T-helper 17 cell (primary cell): ENCODE measurements around the gene TLDC2. TPM values are rescaled to one million over a fixed set of nuclear protein-coding genes. Genes with fewer than 3 reads are reported as not detected.

Experiments
- ATAC-seq: fragments of 150-1000 bp; cut with Tn5 transposase; 2 replicates; pipeline ENCODE4 v1.10.0; 2021; ENCODE audit warnings: mild to moderate bottlenecking, moderate library complexity
- DNase-seq, 3 donors: peaks; one replicate each; pipeline versions ENCODE4 v3.0.0 to v3.0.0-alpha.2; 2020 to 2021
- H3K9me3 ChIP-seq: one replicate; pipeline ENCODE4 v1.7.0; 2013; ENCODE audit warnings: low read length, mild to moderate bottlenecking; ENCODE audit not compliant: control insufficient read depth, poor library complexity, severe bottlenecking
- H3K27ac Mint-ChIP-seq: one replicate; pipeline ENCODE4 v1.8.0; 2022; ENCODE audit warnings: mild to moderate bottlenecking, moderate library complexity, mixed read lengths
- H3K27me3 Mint-ChIP-seq: one replicate; pipeline ENCODE4 v1.8.0; 2022; ENCODE audit warnings: mixed read lengths
- H3K36me3 Mint-ChIP-seq: one replicate; pipeline ENCODE4 v1.8.0; 2022; ENCODE audit warnings: low read depth, mixed read lengths
- H3K4me1 Mint-ChIP-seq: one replicate; pipeline ENCODE4 v1.8.0; 2022; ENCODE audit warnings: mild to moderate bottlenecking, mixed read lengths
- H3K4me3 Mint-ChIP-seq: one replicate; pipeline ENCODE4 v1.8.0; 2022; ENCODE audit warnings: mild to moderate bottlenecking, moderate library complexity, mixed read lengths
- total RNA-seq, 4 donors: library from RNA in 2 of 4; stranded (reverse) in 2 of 4; gene quantifications; one replicate each; pipeline ENCODE4 v1.2.3 and lab custom pipeline; 2022 to 2026

TLDC2 gene
- total RNA-seq, 2 donors from 2014 or later = not detected

DNA sequence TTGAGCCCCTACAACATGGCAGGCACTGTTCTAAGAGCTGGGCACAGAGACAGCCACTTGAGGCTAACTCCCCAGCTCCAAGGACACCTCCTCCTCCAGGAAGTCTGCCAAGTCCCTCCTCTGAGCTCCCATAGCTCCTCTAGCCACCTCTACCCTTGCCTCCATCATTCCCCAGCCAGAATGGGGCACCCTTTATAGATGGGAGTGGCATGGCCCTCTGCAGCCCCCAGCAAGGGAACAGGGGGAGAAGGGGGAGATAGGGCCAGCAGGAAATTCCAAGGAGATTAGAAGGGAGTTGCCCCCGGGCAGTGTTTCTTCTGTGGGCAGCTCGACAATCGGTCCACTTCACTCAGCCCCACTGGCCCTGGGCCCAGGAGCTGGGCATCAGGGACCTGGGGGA lies 19.7 kb upstream of the TLDC2 start:
- no peak overlapping the region for H3K4me3 Mint-ChIP-seq
- H3K27me3 Mint-ChIP-seq = peaks cover 4% of the 10 kb centered on the region
- H3K9me3 ChIP-seq = no peaks in the 10 kb centered on the region
- H3K4me1 Mint-ChIP-seq = peaks cover 17% of the 10 kb centered on the region
- ATAC-seq = no peak
- H3K27ac Mint-ChIP-seq = no peak overlapping the region
- peaks cover 5% of the 10 kb centered on the region for H3K36me3 Mint-ChIP-seq
- DNase-seq = no peak

DNA sequence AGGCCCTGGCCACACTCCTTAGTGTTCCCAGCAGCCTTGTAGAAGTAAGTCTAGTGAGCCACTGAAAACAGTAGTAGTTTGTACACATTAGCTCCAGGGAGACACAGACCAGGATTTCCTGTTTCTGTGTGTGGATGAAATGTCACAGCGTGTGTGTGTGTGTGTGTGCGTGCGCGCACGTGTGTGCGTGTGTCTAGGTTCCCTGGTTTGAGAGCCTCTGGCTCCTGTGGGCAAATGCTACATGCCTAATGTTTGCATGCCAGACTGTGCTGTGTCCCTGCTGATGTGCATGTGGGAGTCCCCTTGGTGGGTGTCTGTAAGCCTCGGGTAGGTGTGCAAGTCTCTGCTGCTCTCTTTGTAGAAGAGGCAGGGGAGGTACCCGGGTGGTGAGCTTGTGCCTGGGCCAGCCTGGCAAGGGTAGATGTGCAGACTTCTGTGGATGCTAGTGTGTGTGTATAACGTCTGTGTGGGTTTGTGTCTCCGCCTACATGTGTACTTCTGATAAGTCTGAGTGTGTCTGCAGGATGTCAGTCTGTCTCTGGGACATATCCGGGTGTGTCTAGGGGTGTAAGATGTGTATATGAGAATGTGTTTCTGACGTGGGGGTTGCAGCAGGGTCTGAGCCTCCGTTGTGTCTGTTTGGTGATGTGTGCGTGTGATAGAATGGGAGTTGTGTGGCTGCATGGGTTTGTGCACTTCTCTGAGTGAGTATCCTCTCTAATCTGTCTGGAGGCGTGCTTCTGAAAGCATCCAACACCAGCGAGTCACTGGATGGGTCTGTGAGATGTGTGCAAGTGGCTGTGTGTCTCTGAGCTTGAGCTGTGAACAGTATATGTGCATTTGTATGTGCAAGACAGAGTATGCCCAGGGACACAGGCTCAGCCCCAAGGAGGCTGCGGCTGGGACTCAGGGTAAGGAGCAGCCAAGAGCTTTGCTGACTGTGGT lies 19.0 kb upstream of the TLDC2 start:
- H3K9me3 ChIP-seq = no peaks in the 10 kb centered on the region
- ATAC-seq (peak; percentile 72), DNase-seq (peak in 1 of 3 donors; percentile 24)
- H3K4me3 Mint-ChIP-seq = peak overlapping the region; percentile 45
- H3K36me3 Mint-ChIP-seq = peaks cover 3% of the 10 kb centered on the region
- peaks cover 17% of the 10 kb centered on the region for H3K4me1 Mint-ChIP-seq
- peak overlapping the region; percentile 86 for H3K27ac Mint-ChIP-seq
- H3K27me3 Mint-ChIP-seq = peaks cover 12% of the 10 kb centered on the region

DNA sequence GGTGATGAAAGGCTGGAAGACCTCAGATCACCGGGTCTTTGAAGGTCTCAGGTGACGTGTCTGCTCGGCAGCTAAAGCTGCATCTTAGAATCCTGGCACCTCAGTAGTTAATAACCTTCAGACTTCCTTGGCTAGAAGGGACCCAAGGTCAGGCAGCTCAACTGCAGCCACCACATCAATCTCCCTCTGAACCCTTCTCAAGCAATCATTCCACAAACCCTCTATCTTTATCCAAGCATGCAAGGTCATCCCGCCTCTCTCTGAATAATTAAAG lies 16.7 kb upstream of the TLDC2 start:
- Mint-ChIP-seq H3K4me3 (no peak overlapping the region), H3K27me3 (peaks cover 12% of the 10 kb centered on the region), H3K36me3 (peaks cover 5% of the 10 kb centered on the region), H3K4me1 (peaks cover 17% of the 10 kb centered on the region), H3K27ac (peak overlapping the region; percentile 79)
- ATAC-seq (no peak), DNase-seq (no peak)
- H3K9me3 ChIP-seq = no peaks in the 10 kb centered on the region

DNA sequence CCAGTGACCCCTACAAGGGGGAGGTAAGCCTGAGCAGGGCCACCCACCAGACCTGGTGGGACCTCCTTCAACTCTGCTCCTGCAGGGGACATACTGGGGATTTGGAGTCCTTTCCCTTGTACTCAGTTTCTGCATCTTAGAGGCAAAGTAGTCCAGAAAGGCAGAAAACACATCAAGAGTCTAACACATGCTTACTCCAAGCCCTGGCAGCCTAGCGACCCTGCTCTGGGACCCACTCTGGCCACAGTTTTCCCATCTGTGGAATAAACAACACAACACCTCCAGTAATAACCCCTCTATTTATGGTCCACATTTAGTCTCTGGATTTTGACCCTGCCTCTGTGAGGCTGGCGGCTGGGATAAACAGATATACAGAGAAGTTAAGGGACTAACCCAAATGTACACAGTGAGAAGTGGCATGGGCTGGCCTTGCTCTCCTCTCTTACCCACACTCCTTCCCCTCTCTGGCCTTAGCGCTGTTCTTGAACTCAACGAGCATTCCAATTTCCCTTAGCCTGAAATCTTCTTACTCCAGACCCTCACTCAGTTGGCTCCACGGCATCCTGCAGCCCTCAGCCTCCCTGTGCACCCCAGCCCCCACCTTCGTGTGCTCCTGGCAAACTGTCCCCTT lies 16.1 kb upstream of the TLDC2 start:
- peak overlapping the region; percentile 12 for H3K4me3 Mint-ChIP-seq
- H3K27me3 Mint-ChIP-seq = peaks cover 14% of the 10 kb centered on the region
- ATAC-seq = no peak
- no peak for DNase-seq
- H3K4me1 Mint-ChIP-seq = peaks cover 17% of the 10 kb centered on the region
- peaks cover 5% of the 10 kb centered on the region for H3K36me3 Mint-ChIP-seq
- H3K9me3 ChIP-seq = no peaks in the 10 kb centered on the region
- peak overlapping the region; percentile 79 for H3K27ac Mint-ChIP-seq

DNA sequence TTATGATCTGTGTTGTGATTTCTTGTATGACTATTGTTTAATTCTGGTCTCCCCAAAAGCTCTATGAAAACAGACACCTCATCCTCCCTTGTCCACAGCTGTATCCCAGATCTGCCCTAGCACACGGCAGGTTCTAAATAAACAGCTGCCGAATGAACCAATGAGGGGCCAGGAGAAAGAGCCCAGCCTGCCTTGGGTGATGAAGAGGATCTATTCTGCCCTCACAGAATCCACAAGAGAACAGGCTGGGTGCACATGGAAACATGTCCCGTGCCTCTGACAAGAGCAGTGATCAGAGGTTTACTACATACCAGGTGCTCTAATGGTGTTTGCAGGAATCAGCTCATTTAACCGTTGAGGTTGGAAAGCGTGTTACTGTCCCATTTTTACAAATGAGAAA lies 15.6 kb upstream of the TLDC2 start:
- H3K27me3 Mint-ChIP-seq = peaks cover 20% of the 10 kb centered on the region

DNA sequence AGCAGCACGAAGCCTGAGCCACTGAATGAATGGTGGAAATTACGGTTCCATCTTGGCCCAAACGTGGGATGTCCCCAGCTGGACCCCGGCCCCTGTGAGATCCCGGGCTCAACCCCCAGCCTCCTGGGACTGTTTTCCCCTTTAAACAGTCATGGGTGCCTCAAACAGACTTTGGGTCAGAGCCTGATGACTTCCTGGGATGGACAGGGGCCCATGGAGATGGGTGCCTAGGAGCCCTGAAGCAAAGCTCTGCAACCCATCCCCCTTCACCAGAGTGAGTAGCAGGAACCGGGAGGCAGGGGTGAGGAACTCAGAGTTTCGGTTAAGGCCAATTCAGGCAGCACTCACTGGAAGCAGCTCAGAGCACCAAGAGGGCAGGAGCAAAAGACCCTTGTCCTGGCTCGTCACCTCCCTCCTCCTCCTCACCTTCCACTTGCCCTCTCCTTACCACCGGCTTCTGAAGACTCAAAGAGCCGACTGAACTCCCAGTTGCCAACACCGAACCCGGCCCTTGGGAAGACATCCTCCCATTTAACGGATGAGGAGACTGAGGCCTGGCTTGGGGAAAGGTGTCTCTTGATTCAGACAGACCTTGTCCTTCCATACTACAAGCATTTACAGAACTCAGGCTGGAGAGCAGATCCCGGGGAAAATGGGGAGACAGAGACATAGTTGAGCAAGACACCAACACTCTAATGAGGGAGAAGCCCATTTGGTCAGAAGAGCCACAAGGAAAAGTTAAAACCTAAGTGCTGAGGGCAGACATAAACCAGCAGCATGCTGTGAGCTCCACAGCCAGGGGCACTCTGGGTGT lies 14.9 kb upstream of the TLDC2 start:
- DNase-seq = no peak
- Mint-ChIP-seq H3K4me1 (peaks cover 22% of the 10 kb centered on the region), H3K36me3 (peaks cover 8% of the 10 kb centered on the region), H3K27me3 (peaks cover 26% of the 10 kb centered on the region), H3K4me3 (peak overlapping the region; percentile 56), H3K27ac (no peak overlapping the region)
- no peaks in the 10 kb centered on the region for H3K9me3 ChIP-seq
- no peak for ATAC-seq

More for the DNA sequence above, 15.6 kb upstream of the TLDC2 start:
- Mint-ChIP-seq H3K4me3 (no peak overlapping the region), H3K4me1 (peaks cover 21% of the 10 kb centered on the region), H3K36me3 (peaks cover 8% of the 10 kb centered on the region), H3K27ac (peak overlapping the region; percentile 79)
- H3K9me3 ChIP-seq = no peaks in the 10 kb centered on the region
- no peak for ATAC-seq
- DNase-seq = no peak

DNA sequence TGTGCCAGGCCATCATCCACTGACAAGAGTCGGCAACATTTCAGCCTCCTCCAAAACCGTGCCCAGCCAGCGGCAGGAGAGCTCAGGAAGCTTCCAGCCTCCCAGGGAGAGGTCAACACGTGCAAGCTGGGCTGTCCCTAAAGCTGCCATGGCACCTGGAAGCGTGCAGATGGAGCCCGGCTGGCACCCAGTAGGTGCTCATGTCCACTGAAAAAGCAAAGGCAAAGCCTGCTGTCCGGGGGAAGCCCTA lies 14.4 kb upstream of the TLDC2 start:
- H3K36me3 Mint-ChIP-seq = peaks cover 8% of the 10 kb centered on the region
- DNase-seq (no peak), ATAC-seq (no peak)
- H3K9me3 ChIP-seq = no peaks in the 10 kb centered on the region
- no peak overlapping the region for H3K27ac Mint-ChIP-seq
- peak overlapping the region; percentile 56 for H3K4me3 Mint-ChIP-seq
- H3K4me1 Mint-ChIP-seq = peaks cover 19% of the 10 kb centered on the region
- peaks cover 32% of the 10 kb centered on the region for H3K27me3 Mint-ChIP-seq

DNA sequence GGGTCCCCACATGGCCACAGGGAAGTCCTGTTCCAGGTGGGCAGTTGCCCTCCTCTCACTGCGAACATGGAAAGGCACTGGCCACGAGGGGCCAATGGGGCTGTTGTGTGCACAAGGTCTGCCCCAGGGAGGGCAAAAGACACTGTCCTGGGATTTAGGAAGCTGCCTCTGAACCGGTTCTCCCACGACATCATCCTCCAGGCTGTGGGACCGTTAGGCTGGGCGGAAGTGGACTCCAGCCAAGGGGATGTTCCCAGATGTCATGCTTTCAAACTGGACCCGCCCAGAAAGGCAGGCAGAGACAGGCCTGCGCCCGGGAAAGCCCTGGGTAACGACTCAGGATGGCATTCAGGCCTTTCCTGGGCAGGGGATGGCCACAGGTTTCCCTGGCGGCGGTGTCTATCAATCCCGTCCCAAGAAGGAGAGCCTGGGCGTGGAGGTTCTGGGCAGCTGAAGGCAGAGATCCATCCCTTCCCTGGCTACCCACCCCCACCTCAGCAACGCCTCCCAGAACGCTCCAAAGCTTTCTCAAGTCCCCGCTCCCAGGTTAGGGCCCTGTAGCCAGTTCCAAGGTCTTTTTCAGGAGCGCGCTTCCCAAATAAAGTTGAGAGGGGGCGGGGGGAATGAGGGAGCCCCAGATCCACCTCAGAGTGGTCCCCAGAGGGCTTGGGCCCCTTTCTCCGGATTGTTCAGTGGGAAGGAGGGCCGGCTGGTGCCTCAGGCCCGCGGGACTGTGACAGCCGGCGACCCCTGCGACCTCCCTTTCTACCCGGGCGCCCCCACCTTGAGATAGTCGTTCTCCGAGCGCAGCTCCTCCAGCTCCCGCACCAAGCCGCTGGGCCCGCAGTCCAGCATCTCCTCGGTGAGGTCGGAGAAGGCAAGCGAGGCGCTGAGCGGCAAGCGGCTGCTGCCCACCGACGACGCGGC lies 13.8 kb upstream of the TLDC2 start:
- Mint-ChIP-seq H3K4me3 (peak overlapping the region; percentile 39), H3K27ac (no peak overlapping the region), H3K4me1 (peaks cover 13% of the 10 kb centered on the region), H3K36me3 (peaks cover 6% of the 10 kb centered on the region), H3K27me3 (peaks cover 32% of the 10 kb centered on the region)
- DNase-seq (no peak), ATAC-seq (no peak)
- H3K9me3 ChIP-seq = no peaks in the 10 kb centered on the region

DNA sequence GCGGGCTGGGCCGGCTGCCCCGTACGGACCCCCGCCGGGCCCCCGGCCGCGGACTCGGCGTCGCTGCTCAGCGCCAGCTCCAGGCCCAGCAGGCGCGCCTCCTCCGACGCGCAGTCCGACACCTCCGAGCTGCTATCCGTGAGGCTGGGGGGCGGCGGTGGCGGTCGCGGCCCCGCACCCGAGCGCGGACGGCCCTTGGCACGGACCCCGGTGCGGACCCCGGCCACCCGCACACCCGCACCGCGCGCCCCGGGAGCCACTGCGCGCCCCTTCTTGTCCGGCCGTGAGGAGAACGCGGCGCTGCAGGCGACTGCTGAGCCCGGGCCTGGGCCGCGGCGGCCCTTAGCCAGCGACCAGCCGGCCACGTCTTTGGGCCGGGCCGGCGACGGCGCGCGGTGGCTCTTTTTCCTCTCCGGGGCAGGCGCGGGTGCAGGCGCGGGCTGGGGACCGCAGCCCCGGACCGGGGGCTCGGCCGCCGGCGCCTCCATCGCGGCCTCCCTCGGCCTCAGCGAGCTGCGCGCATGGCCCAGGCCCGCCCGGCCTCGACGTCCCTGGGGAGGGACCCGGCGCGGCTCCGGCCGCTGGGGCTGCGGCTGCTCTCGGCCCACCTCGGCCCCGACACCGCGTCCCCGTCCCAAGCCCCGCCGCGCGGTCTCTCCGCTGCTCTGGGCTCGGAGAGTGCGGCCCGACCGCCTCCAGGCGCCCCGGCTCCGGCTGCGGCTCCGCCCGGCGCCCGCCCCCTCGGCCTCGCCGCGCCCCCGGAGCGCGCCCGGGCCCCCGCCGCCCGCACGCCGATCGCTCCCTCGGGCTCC lies 12.9 kb upstream of the TLDC2 start:
- Mint-ChIP-seq H3K4me1 (peaks cover 9% of the 10 kb centered on the region), H3K27ac (no peak overlapping the region), H3K27me3 (peaks cover 32% of the 10 kb centered on the region), H3K36me3 (peaks cover 5% of the 10 kb centered on the region), H3K4me3 (no peak overlapping the region)
- no peaks in the 10 kb centered on the region for H3K9me3 ChIP-seq
- DNase-seq = no peak
- ATAC-seq = no peak

DNA sequence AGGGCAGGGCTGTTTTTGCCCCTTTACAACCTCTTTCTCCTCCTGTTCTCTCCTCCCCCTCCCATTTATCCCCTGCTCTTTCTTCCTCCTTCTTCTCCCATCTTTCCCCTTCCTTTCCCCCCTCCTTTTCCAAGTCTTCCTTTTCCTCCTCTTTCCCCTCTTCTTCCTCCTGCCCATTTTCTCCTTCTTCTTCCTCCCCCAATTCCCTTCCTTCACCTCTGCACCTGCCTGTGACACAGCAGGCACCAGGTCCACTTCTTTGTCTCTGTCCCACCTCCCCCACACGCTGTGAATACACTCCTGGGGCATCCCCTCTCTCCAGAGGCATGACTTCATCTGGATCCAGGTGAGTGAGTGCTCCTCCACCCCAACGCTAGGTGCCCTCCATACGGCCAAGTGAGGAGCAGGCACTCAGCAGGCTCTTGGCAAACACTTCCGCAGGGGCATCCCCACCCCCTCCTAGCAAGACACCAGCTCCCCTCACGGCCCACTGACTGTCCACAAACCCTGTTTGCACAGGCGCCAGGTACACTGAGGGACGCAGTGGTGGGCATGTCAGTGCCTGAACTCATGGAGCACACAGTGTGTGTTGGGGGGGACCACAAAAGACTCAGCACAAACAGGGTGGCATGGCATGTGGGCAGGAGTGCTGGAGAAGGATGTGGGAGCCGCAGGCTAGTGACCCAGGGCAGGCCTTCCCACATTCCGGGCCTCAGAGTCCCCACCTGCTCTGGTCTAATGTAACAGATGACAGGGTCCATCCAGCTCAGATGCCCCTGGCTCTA lies 10.7 kb upstream of the TLDC2 start:
- no peak for DNase-seq
- H3K36me3 Mint-ChIP-seq = peaks cover 5% of the 10 kb centered on the region
- no peak overlapping the region for H3K27ac Mint-ChIP-seq
- H3K4me1 Mint-ChIP-seq = peaks cover 6% of the 10 kb centered on the region
- peaks cover 32% of the 10 kb centered on the region for H3K27me3 Mint-ChIP-seq
- no peaks in the 10 kb centered on the region for H3K9me3 ChIP-seq
- no peak for ATAC-seq
- H3K4me3 Mint-ChIP-seq = peak overlapping the region; percentile 85

DNA sequence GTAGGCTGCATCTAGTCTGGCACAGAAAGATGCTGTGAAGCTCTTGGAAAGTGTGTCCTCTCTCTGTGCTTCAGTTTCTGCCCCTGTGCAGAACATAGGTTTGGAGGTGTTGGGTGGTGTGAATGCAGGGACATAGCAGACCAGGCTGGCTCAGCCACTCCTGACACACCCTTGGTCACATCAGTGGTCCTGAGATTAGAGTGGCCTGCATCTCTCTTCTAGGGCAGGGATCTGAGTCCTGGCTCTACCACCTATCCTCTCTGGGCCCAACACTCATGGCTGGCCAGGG lies 10.1 kb upstream of the TLDC2 start:
- no peak for ATAC-seq

DNA sequence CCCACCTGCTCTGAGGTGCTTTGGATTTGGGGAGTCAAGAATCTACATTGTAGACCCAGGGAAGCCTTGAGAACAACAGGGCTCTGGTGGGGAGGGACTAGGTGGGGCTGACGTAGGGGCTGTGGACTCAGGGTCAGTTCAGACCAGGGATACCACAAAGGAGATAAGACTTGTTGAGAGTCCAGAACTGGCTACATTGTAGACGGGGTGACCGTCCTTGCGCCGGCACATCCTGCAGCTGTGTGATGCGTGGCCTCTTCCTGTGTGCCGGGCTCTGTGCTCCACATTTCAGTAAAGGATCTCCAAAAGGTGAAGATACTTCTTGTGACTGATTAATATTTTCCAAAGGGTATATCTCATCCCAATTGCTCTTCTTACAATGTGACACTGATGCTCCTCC lies 9.8 kb upstream of the TLDC2 start:
- no peak for DNase-seq

More for the DNA sequence above, 10.1 kb upstream of the TLDC2 start:
- peak overlapping the region; percentile 15 for H3K4me3 Mint-ChIP-seq
- H3K9me3 ChIP-seq = no peaks in the 10 kb centered on the region
- no peak for DNase-seq
- H3K27me3 Mint-ChIP-seq = peaks cover 32% of the 10 kb centered on the region
- H3K27ac Mint-ChIP-seq = no peak overlapping the region
- H3K4me1 Mint-ChIP-seq = peaks cover 6% of the 10 kb centered on the region
- H3K36me3 Mint-ChIP-seq = peaks cover 5% of the 10 kb centered on the region

More for the DNA sequence above, 9.8 kb upstream of the TLDC2 start:
- peaks cover 6% of the 10 kb centered on the region for H3K4me1 Mint-ChIP-seq
- peak overlapping the region; percentile 15 for H3K4me3 Mint-ChIP-seq
- no peak for ATAC-seq
- H3K27ac Mint-ChIP-seq = no peak overlapping the region
- peaks cover 32% of the 10 kb centered on the region for H3K27me3 Mint-ChIP-seq
- peaks cover 5% of the 10 kb centered on the region for H3K36me3 Mint-ChIP-seq
- no peaks in the 10 kb centered on the region for H3K9me3 ChIP-seq
